ENCODE results near the gene KAZN. TPM values are rescaled to one million over a fixed set of nuclear protein-coding genes. Genes with fewer than 3 reads are reported as not detected.

KAZN gene
- total RNA-seq, 1 donor from 2014 or later = 21.2 TPM

GRCh38 chr1:14841456-14841855 lies 243.0 kb downstream of the KAZN start:
- TF ChIP-seq CTCF (IDR thresholded peaks at IDR 0.05) = no peak
- H3K36me3 ChIP-seq = no peaks in the 10 kb centered on the region
- H3K4me1 ChIP-seq = no peaks in the 10 kb centered on the region
- H3K27me3 ChIP-seq (ENCODE audit: low read depth) = no peaks in the 10 kb centered on the region
- DNase-seq (no peak), ATAC-seq (no peak)
- peaks cover 15% of the 10 kb centered on the region for H3K9me3 ChIP-seq
- no peak overlapping the region for H3K4me3 ChIP-seq
- intact Hi-C loops (cut with DNase I) = no loop called here
- H3K27ac ChIP-seq = no peak overlapping the region

DNA sequence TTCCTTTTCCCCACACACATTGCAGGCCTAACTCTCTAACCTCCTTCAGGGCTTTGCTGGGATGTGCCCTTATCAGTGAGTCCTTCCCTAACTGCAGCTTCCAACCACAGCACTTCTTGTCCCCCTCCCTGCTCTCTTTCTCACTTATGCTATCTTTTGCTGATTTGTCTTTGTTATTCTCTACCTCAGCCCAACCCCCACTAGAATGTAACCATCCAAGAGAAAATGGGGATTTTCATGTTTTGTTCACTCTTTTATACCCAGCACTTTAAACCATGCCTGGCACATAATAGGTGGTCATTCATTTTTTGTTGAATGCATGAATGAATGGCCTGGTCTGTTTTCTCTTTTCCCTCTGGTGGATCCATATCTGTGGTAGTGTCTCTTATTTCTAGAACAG lies 243.5 kb downstream of the KAZN start:
- Histone ChIP-seq H3K36me3 (no peaks in the 10 kb centered on the region), H3K9me3 (peaks cover 15% of the 10 kb centered on the region), H3K4me3 (no peak overlapping the region), H3K27me3 (ENCODE audit: low read depth) (no peaks in the 10 kb centered on the region), H3K27ac (no peak overlapping the region), H3K4me1 (no peaks in the 10 kb centered on the region)
- TF ChIP-seq CTCF (IDR thresholded peaks at IDR 0.05) = no peak
- DNase-seq = no peak
- ATAC-seq = no peak
- intact Hi-C loops (cut with DNase I) = no loop called here

DNA sequence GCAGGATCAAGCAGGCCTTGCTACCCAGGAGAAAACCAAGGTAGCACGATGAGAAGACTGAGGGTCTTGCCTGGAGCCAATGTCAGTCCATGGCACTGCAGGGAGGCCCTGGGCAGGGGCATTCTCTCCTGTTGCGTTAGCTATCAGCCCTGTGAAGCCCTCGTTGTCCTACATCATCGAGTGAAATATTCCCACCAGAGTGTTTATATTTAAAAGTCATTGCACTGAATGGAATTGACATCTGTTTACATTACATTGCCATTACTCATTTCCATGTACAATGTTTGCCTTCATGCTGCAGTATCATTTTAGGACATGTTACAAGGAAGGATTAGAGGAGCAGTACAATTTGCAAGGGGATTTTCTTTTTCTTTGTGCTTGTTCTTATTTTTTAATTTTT lies 243.9 kb downstream of the KAZN start:
- Histone ChIP-seq H3K4me3 (no peak overlapping the region), H3K27me3 (ENCODE audit: low read depth) (no peaks in the 10 kb centered on the region), H3K4me1 (no peaks in the 10 kb centered on the region), H3K36me3 (no peaks in the 10 kb centered on the region), H3K27ac (no peak overlapping the region), H3K9me3 (peaks cover 15% of the 10 kb centered on the region)
- no peak for TF ChIP-seq CTCF (IDR thresholded peaks at IDR 0.05)
- no peak for ATAC-seq
- DNase-seq = no peak
- intact Hi-C loops (cut with DNase I) = no loop called here

DNA sequence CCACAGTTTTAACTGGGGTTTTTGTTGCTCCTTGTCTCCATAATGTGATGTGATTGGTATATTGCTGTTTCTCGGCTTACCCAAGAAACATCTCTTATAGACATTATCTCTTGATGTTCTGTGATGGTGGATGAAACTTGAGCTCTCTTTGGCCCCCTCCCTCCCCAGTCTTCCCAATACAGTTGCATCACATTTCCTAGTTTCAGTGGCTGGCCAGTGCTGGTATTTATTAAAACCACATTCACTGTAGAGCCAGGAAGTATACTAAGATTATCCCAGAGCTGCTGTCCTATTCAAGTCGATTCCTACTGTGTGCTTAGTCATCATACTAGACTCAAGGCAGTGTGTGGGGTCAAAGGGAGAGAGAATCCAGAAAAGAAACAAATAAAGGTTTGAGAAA lies 244.4 kb downstream of the KAZN start:
- Histone ChIP-seq H3K27me3 (ENCODE audit: low read depth) (no peaks in the 10 kb centered on the region), H3K4me3 (no peak overlapping the region), H3K9me3 (peaks cover 15% of the 10 kb centered on the region), H3K27ac (no peak overlapping the region), H3K36me3 (no peaks in the 10 kb centered on the region), H3K4me1 (no peaks in the 10 kb centered on the region)
- no peak for DNase-seq
- intact Hi-C loops (cut with DNase I) = no loop called here
- ATAC-seq = no peak
- no peak for TF ChIP-seq CTCF (IDR thresholded peaks at IDR 0.05)

DNA sequence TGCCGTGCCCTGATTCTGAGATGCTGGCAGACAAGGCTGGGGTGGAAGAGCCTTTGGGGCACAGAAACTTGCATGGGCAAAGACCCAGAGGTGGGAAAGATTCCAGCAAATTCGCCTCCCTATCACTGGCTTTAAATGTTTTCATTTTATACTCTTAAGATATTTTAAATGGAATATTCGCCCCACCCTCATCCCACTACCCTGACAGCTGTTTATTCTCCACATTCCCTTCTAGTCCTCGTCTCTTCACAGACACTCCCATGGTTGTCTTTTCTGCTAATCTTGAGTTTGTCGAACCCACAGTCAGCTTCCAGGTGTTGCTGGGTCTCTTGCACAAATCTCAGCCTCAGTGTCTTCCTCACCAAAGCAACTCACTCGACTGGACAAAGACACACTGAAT lies 245.0 kb downstream of the KAZN start:
- Histone ChIP-seq H3K4me3 (no peak overlapping the region), H3K4me1 (no peaks in the 10 kb centered on the region), H3K36me3 (no peaks in the 10 kb centered on the region), H3K9me3 (peaks cover 15% of the 10 kb centered on the region), H3K27ac (no peak overlapping the region), H3K27me3 (ENCODE audit: low read depth) (no peaks in the 10 kb centered on the region)
- DNase-seq (no peak), ATAC-seq (no peak)
- TF ChIP-seq CTCF (IDR thresholded peaks at IDR 0.05) = no peak
- intact Hi-C loops (cut with DNase I) = no loop called here

DNA sequence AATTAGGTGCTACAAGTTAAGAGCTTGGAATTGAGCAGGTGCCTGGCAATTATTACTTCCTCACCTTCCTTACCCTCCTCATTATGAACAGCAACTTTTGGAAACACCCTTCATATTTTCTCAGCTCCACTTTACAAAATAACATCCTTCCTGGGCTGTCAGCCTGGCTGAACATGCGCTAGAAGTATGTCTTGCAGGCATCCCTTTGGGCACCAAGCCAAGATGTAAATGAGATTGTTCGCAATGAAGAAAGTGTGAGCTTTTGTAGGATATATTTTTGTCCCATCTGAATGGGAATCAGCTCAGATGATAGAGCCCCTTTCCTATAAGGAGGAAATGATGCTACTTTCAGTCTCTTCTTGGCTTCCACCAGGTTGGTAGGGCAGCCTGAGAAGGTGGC lies 245.9 kb downstream of the KAZN start:
- H3K27me3 ChIP-seq (ENCODE audit: low read depth) = no peaks in the 10 kb centered on the region
- H3K36me3 ChIP-seq = no peaks in the 10 kb centered on the region
- no peak for ATAC-seq
- H3K4me1 ChIP-seq = no peaks in the 10 kb centered on the region
- no peak for TF ChIP-seq CTCF (IDR thresholded peaks at IDR 0.05)
- no peak overlapping the region for H3K4me3 ChIP-seq
- intact Hi-C loops (cut with DNase I) = no loop called here
- H3K27ac ChIP-seq = no peak overlapping the region
- peaks cover 15% of the 10 kb centered on the region for H3K9me3 ChIP-seq
- no peak for DNase-seq
